Chondrocyte (in vitro differentiated cells): ENCODE data around the gene KDM4C. TPM values are rescaled to one million over a fixed set of nuclear protein-coding genes. Genes with fewer than 3 reads are reported as not detected.

Experiments used
- DNase-seq: peaks from one replicate; pipeline ENCODE4 v3.0.0; 2021; ENCODE audit warnings: mixed read lengths, low spot score
- H3K27ac Mint-ChIP-seq: one replicate; pipeline ENCODE4 v1.8.0; 2021; ENCODE audit warnings: mild to moderate bottlenecking, moderate library complexity, mixed read lengths; ENCODE audit not compliant: unreplicated experiment
- H3K27me3 Mint-ChIP-seq: 2 replicates; pipeline ENCODE4 v1.8.0; 2021; ENCODE audit warnings: low read depth, mixed read lengths
- H3K36me3 Mint-ChIP-seq: 2 replicates; pipeline ENCODE4 v1.8.0; 2021; ENCODE audit warnings: low read depth, mixed read lengths
- H3K4me1 Mint-ChIP-seq: 2 replicates; pipeline ENCODE4 v1.8.0; 2021; ENCODE audit warnings: low read depth, mild to moderate bottlenecking, mixed read lengths
- H3K4me3 Mint-ChIP-seq: one replicate; pipeline ENCODE4 v1.8.0; 2021; ENCODE audit warnings: mild to moderate bottlenecking, moderate library complexity, mixed read lengths; ENCODE audit not compliant: unreplicated experiment
- H3K9me3 Mint-ChIP-seq: 2 replicates; pipeline ENCODE4 v1.8.0; 2021; ENCODE audit warnings: low read depth, mixed read lengths
- total RNA-seq: library from RNA; stranded (reverse); gene quantifications from 3 replicates; pipeline ENCODE4 v1.2.1, GENCODE V29; 2021
- TF ChIP-seq, protein P1 (sequence below): fragments of 200-600 bp; sonication (generic); IDR thresholded peaks from 2 replicates; pipeline ENCODE4 v1.5.0; 2021; ENCODE audit warnings: antibody characterized with exemption, mild to moderate bottlenecking, moderate library complexity

The KDM4C gene
- total RNA-seq, 1 donor from 2014 or later: 18.1 TPM

GRCh38 chr9:6715755-6716643 is 41.8 kb upstream of the KDM4C start:
- Mint-ChIP-seq H3K27me3 (peaks cover 6% of the 10 kb centered on the region), H3K36me3 (no peaks in the 10 kb centered on the region), H3K9me3 (no peaks in the 10 kb centered on the region), H3K27ac (no peak overlapping the region), H3K4me1 (peaks cover 4% of the 10 kb centered on the region), H3K4me3 (no peak overlapping the region)
- TF ChIP-seq, protein P1, sequence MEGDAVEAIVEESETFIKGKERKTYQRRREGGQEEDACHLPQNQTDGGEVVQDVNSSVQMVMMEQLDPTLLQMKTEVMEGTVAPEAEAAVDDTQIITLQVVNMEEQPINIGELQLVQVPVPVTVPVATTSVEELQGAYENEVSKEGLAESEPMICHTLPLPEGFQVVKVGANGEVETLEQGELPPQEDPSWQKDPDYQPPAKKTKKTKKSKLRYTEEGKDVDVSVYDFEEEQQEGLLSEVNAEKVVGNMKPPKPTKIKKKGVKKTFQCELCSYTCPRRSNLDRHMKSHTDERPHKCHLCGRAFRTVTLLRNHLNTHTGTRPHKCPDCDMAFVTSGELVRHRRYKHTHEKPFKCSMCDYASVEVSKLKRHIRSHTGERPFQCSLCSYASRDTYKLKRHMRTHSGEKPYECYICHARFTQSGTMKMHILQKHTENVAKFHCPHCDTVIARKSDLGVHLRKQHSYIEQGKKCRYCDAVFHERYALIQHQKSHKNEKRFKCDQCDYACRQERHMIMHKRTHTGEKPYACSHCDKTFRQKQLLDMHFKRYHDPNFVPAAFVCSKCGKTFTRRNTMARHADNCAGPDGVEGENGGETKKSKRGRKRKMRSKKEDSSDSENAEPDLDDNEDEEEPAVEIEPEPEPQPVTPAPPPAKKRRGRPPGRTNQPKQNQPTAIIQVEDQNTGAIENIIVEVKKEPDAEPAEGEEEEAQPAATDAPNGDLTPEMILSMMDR: no peak
- peak; percentile 95 for DNase-seq

DNA sequence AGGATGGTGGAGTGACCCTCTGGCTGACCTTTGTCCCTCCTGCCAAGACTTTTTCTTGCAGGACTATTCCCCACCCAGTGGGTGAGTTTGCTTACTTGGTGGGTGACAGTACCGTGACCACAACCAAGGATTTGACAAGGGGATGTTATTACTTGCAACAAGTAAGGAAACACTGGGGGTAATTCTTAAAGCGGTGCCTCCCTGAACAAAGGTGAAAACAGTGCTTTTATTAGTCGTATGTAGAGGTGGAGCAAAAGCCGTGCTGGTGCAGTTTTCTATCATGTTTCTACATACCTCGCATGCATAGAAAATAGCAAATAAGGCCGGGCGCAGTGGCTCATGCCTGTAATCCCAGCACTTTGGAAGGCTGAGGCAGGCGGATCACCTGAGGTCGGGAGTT is 41.0 kb upstream of the KDM4C start:
- Mint-ChIP-seq H3K9me3 (no peaks in the 10 kb centered on the region), H3K4me3 (no peak overlapping the region), H3K27ac (no peak overlapping the region), H3K36me3 (no peaks in the 10 kb centered on the region), H3K27me3 (peaks cover 4% of the 10 kb centered on the region), H3K4me1 (no peaks in the 10 kb centered on the region)
- TF ChIP-seq, protein P1: no peak
- DNase-seq: no peak

DNA sequence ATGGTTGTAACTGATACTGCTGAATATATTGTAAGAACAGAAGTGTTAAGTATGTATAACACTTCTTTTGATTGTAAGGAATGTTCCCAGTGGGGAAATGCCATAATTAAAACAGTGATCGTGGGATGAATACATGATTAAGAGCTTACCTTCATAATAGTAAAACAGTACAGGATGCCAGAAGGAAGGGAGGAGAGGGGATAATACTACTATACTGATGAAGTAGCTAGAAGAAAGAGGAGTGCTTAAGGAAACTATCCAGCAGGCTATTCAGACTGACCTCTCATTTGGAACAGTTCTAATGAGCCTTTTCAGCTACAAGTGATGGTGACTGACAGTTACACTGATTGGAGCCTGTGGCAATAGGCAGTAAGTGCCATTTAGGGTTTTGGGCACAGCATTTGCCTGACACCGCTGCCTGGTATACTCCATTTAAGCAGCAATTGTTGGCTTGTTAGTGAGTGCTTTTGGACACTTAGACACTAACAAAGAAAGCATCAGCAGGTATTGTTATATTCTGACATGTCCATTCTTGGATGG is 33.8 kb upstream of the KDM4C start:
- TF ChIP-seq, protein P1: no peak
- H3K27me3 Mint-ChIP-seq: peaks cover 8% of the 10 kb centered on the region
- DNase-seq: no peak
- H3K27ac Mint-ChIP-seq: no peak overlapping the region
- no peak overlapping the region for H3K4me3 Mint-ChIP-seq
- no peaks in the 10 kb centered on the region for H3K36me3 Mint-ChIP-seq
- H3K9me3 Mint-ChIP-seq: no peaks in the 10 kb centered on the region
- H3K4me1 Mint-ChIP-seq: no peaks in the 10 kb centered on the region

DNA sequence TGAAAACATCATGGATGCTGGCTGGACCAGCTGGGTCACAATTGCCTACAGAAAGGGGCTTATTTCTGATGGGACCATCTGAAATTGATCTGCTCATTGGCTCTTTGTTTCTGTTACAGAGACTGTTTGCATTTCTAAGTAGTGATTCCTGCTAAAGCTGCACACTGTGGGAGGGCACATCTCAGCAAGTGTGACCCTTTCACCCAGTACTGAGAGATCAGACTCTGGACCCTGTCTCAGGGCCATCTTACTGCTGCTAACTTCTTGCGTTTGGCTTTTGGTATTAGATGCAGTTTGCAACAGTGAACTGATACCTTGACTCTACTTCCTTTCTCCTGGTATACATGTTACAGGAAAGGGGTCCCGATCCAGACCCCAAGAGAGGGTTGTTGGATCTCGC is 24.5 kb upstream of the KDM4C start:
- Mint-ChIP-seq H3K9me3 (no peaks in the 10 kb centered on the region), H3K4me1 (no peaks in the 10 kb centered on the region), H3K4me3 (no peak overlapping the region), H3K27ac (no peak overlapping the region), H3K36me3 (no peaks in the 10 kb centered on the region), H3K27me3 (peaks cover 7% of the 10 kb centered on the region)
- peak; percentile 0 for DNase-seq
- TF ChIP-seq, protein P1: no peak

DNA sequence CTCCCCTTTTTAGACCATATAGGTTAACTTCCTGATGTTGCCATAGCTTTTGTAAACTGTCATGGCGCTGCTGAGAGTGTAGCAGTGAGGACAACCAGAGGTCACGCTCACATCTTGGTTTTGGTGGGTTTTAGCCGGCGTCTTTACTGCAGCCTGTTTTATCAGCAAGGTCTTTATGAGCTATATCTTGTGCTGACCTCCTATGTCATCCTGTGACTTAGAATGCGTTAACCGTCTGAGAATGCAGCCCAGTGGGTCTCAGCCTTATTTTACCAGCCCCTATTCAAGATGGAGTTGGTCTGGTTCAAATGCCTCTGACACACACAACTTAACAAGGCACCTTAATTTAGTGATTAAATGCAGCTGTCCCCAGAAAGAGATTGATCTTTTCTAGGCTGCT is 23.9 kb upstream of the KDM4C start:
- Mint-ChIP-seq H3K36me3 (no peaks in the 10 kb centered on the region), H3K4me1 (no peaks in the 10 kb centered on the region), H3K9me3 (no peaks in the 10 kb centered on the region), H3K4me3 (no peak overlapping the region), H3K27ac (no peak overlapping the region), H3K27me3 (peaks cover 7% of the 10 kb centered on the region)
- no peak for DNase-seq
- TF ChIP-seq, protein P1: no peak
